HG03521 (cell line): ENCODE data around the gene CKMT2.
A peak's percentile ranks its signal among the peaks of the same experiment; 100 is the strongest.
"Not testable (repeated sequence)": the region's sequence is repeated elsewhere in the genome, so short reads cannot be mapped to it uniquely, and the experiment has no call there.

Experiments
- ATAC-seq: cut with Tn5 transposase; IDR thresholded peaks from one replicate; pipeline ENCODE4 v1.9.1; 2021; ENCODE audit warnings: mild to moderate bottlenecking, moderate library complexity; ENCODE audit not compliant: unreplicated experiment

Gene CKMT2

GRCh38 chr5:81249240-81249639, 16.1 kb downstream of the CKMT2 start:
- no peak for ATAC-seq

DNA sequence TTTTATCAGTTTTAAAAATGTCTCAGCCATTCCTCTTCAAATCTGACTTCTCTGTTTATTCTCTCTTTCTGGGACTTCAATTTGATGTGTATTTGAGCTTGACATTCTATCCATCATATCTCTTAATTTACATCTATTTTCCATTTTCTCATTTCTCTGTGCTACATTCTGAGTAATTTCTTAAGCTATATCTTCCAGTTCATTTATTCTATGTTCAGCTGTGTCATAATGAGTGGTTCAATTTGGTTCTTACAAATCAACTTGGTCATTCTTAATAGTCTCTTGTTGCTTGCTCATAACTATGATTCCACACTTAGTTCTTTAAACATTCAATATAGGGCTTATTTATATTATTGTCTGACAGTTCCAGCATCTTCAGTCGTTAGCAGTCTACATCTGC, 16.9 kb downstream of the CKMT2 start:
- ATAC-seq, result no peak

DNA sequence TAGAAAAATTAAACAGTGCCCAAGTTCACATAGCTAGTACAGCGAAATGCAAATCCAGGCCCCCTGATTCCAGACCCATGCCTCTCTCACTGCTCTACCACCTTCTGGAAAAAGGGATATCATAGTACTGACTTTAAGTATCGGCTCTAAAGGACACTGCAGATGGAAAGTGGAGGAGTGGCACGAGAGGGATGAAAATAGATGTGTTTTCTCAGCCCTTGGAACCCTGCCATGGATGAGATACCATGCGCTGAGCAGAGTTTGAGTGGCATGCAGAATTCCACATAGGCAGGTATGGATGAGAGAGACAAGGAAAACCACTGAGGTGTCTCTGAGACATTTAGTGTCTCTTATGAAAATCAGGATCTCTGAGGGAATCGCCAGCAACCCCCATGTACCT, 18.8 kb downstream of the CKMT2 start:
- no peak for ATAC-seq

DNA sequence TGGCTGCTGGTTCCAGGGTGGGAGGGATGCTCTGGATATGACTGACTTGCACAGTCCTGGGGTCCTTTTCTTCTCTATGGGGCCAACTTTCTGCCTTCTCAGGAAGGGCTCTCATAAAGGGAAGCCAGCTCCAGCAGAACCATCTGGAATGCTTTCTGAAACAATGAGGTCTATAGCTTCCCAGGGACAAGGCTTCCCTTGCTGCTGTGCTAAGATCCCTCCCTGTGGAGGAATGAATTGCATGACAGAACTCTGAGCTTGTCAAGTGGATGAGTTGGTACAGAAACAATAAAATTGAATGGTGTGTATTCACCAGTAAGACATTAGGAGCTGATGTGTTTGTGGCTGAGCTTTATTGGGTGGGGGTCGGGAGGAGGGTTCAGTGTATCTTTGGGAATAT, 19.8 kb downstream of the CKMT2 start:
- no peak for ATAC-seq

GRCh38 chr5:81253875-81254274, 20.8 kb downstream of the CKMT2 start:
- ATAC-seq, result no peak

- no peak for ATAC-seq
Observed at GRCh38 chr5:81254886-81255559, 21.9 kb downstream of the CKMT2 start.

DNA sequence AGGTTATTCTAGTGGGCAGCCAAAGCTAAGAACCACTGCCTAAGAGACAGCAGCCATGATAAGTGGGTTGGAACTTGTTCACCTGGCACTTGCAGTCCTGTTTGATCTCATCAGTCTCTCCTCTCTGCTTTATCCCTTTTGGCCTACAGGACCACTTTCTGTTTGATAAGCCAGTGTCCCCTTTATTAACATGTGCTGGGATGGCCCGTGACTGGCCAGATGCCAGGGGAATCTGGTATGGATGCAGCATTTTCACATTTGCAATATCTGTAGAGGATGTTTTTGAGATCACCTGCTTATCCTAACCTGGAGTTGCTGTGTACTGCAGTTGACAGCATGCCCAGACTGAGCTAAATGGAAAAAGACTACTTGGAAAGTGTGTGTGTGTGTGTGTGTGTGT, 23.6 kb downstream of the CKMT2 start:
- no peak for ATAC-seq

- not testable (repeated sequence) for ATAC-seq
Observed at GRCh38 chr5:81262796-81263195, 29.7 kb downstream of the CKMT2 start.

- no peak for ATAC-seq
Observed at GRCh38 chr5:81265101-81265500, 32.0 kb downstream of the CKMT2 start.

DNA sequence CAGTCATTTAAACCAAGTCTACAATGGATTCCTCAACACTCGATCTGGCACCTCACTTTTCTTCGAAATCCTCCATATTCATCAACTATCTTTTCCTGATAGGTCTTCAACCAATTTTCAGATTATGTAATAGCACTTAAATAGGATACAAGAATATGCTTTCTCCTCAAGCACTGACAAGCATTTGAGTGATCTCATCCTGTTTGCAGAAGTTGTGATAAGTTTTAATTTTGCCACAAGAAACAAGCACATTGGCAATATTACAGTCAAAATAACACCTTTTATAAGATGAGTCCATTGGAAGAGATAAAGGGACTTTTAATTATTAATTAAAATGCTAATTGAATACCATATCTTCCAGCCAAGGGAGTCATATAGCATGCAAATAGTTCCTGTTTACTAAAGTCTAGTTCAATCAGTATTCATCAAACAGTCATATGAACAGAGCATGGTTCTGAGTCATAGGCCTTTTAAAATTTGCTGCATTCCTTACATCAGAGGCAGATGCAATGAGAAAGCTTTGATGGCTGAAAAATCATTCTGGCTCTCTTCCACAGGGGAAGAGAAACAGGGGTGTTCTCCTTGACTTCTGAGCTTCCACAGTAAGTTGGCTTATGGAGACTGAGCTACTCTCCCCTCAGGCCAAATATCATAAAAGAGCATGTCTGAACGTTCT, 35.5 kb downstream of the CKMT2 start:
- ATAC-seq, result no peak

- ATAC-seq, result no peak
Observed at GRCh38 chr5:81269751-81270393, 36.8 kb downstream of the CKMT2 start.

GRCh38 chr5:81270394-81271027, 37.4 kb downstream of the CKMT2 start:
- ATAC-seq, result not testable (repeated sequence)

DNA sequence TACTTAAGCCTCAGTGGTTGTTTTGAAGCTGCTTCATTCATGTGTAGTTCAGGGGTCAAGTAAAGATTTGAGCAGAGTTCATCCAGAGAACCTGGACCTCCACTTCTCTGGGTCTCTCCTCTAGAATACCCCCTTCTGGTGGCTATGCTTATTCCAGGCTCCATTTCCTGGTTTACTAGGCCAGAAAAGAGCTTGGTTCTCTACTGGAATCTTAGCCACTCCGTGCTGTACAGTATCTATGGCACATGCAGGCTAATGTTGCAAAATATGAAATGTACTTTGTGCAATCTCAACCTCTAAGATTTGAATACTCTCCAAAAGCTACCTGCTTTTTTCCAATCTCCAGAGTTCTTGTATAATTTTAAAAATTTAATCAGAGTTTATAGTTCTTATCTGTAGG, 50.9 kb downstream of the CKMT2 start:
- ATAC-seq, result no peak

GRCh38 chr5:81286059-81286617, 53.0 kb downstream of the CKMT2 start:
- ATAC-seq, result no peak

GRCh38 chr5:81288021-81288433, 54.9 kb downstream of the CKMT2 start:
- ATAC-seq, result no peak

DNA sequence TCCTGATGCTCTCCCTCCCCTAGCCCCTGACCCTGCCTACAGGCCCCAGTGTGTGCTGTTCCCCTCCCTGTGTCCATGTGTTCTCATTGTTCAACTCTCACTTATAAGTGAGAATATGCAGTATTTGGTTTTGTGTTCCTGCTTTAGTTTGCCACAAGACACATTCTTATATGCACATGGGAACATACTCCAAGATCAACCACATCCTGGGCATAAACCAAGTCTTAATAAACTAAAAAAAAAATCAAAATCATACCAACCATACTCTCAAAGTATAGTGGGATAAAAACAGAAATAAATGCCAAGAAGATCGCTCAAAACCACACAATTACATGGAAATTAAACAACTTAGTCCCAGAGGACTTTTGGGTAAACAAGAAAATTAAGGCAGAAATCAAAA, 57.0 kb downstream of the CKMT2 start:
- ATAC-seq, result no peak

DNA sequence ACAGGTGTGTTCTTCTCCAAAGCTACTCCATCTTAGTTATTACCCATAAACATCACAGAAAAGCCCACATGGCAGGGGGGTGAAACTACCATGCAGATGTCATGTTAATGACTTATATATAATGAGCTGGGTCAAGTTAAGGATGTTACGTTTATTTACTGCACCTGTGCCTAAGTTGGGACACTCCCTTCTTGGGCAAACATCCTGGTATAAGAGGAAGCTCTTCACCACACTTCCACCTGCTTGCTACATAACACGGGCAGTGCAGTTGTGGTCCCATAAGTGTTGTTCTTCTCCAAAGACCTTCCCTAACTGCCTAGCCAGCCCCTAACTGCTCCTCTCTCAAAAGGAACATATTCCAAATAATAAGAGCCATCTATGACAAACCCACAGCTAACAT, 59.0 kb downstream of the CKMT2 start:
- ATAC-seq, result no peak

DNA sequence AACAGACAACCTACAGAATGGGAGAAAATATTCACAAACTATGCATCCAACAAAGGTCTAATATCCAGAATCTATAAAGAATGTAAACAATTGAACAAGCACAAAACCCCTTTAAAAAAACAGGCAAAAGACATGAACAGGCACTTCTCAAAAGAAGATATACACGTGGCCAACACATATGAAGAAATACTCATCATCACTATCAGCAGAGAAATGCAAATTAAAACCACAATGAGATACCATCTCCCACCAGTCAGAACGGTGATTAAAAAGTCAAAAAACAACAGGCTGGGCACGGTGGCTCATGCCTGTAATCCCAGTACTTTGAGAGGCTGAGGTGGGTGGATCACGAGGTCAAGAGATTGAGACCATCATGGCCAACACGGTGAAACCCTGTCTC, 60.9 kb downstream of the CKMT2 start:
- ATAC-seq, result not testable (repeated sequence)

DNA sequence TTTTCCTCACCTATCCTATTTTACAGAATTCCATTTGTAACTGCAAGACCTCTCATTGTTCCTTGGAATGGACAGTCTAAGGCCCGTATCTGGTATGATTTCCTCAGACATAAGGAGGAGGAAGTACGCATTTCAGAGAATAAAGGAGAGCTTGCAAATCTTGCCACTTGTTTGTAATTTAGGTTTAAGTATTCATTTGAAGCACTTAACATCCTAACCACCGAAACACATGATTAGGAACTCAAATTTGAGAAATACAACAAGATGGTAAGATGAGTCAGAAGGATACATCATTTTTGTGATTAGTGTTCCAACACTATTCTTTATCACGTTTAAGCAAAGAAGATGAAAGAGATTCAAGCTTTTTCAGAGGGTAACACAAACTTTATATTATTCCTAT, 64.4 kb downstream of the CKMT2 start:
- ATAC-seq, result no peak

DNA sequence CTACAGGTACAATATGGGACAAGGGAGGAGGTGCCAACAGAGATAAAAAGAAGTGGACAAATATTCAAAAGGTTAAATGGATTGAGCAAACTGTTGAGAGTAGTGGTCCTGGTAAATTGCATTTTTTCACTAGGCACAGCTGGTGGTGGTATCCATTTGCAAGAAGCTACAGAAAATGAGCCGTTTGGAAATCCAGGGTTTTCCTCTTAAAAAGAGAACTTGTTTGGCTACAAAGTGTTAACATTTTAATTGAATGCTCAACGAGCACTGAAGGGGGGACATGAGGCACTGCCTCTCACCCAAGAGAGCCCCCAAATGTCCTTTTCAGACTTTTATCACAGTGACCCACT, 67.8 kb downstream of the CKMT2 start:
- ATAC-seq, result no peak

- ATAC-seq, result peak; percentile 98
Observed at GRCh38 chr5:81301271-81302015, 68.3 kb downstream of the CKMT2 start, which contains the start of gene ZCCHC9. Gene ZCCHC9 (plus strand): TSS chr5:81301587. CDS start chr5:81304758, 3,171 bp downstream.
